HCT116 (cell line): ENCODE results near the gene MED13L.

ENCODE experiments used
- CTCF ChIP-seq, 3 experiments: fragments of 200-600 bp in 1 of 3; sonication (generic) in 1 of 3; IDR thresholded peaks in 2 of 3; conservative IDR thresholded peaks in 1 of 3; 2 replicates each; pipeline ENCODE4 v1.5.1; 2012 to 2017; ENCODE audit warnings: low read depth in 2 of 3, low read length in 2 of 3, antibody characterized with exemption in 1 of 3, borderline replicate concordance in 1 of 3, control low read depth in 1 of 3, mild to moderate bottlenecking in 1 of 3, mixed read lengths in 1 of 3, mixed run types in 1 of 3, moderate library complexity in 1 of 3; ENCODE audit not compliant: insufficient read depth in 1 of 3
- POLR2AphosphoS5 ChIP-seq: IDR thresholded peaks from 2 replicates; pipeline ENCODE4 v1.6.1; 2011; ENCODE audit warnings: mild to moderate bottlenecking, low read depth, low read length, moderate library complexity

DNA sequence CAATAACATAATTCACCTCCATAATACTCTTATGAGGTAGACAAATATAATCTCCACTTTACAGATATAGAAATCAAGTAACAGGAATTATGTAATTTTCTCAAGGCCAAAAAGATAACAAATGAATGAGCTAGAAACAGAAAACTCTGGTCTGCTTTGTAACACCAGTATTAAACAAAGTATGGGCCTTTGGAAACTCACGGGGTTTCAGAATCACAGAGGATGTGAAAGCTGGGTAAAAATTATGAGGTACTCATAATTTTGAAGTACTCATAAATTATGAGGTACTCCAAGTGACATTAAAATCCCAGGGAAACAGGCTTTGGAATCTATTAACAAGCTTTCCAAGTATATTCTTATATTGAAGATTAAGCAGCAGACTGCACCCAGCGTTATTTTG lies 140.2 kb downstream of the MED13L start:
- TF ChIP-seq POLR2AphosphoS5 = no peak
- TF ChIP-seq CTCF (IDR thresholded peaks at IDR 0.05 in 2 of 3, conservative IDR thresholded peaks at IDR 0.05 in 1 of 3; ENCODE audit: borderline replicate concordance in 1 of 3, insufficient read depth in 1 of 3, low read depth in 2 of 3, low read length in 2 of 3) = no peak
